ENCODE data around the gene CLSTN2.

- TF ChIP-seq POLR2A (IDR thresholded peaks at IDR 0.05), result no peak
- TF ChIP-seq POLR2AphosphoS5 (IDR thresholded peaks at IDR 0.05; ENCODE audit: insufficient read depth in 1 of 2, low read depth in 1 of 2), result no peak
- no peak for TF ChIP-seq CTCF (IDR thresholded peaks at IDR 0.05)
These were observed 533.4 kb downstream of the CLSTN2 start for GRCh38 chr3:140468407-140468806.

Data from vagina (tissue), 2 donors.